SU-DHL-6 (cell line): ENCODE measurements around the gene TAT.

Experiments used
- CTCF ChIP-seq: fragments of 200-600 bp; sonication (generic); IDR thresholded peaks from one replicate; pipeline ENCODE4 v1.5.1; 2017; ENCODE audit warnings: antibody characterized with exemption, mild to moderate bottlenecking, low read length, moderate library complexity; ENCODE audit not compliant: insufficient read depth, poor library complexity, severe bottlenecking
- EZH2phosphoT487 ChIP-seq: fragments of 200-600 bp; sonication (generic), shearing (Covaris generic); conservative IDR thresholded peaks from 2 replicates; pipeline ENCODE4 v1.6.1; 2018; ENCODE audit warnings: mild to moderate bottlenecking, antibody characterized with exemption, low read length, moderate library complexity, mixed read lengths

- TF ChIP-seq CTCF = no peak
- TF ChIP-seq EZH2phosphoT487 = no peak
Observed at GRCh38 chr16:71622088-71622487, 45.2 kb upstream of the TAT start.
